Motor neuron (in vitro differentiated cells): ENCODE data around the gene HIBADH. TPM values are rescaled to one million over a fixed set of nuclear protein-coding genes. Genes with fewer than 3 reads are reported as not detected.
"Not testable (repeated sequence)": the region's sequence is repeated elsewhere in the genome, so short reads cannot be mapped to it uniquely, and the experiment has no call there.

ENCODE experiments used
- ATAC-seq, 8 experiments: fragments of 200-7000 bp; cut with Tn5 transposase; replicated peaks in 6 of 8; 2 replicates each; pipeline ENCODE4 v1.8.0; 2021; ENCODE audit warnings: mild to moderate bottlenecking in 8 of 8, moderate library complexity in 8 of 8
- H3K27ac ChIP-seq, 2 donors: fragments of 250-450 bp; sonication (Bioruptor Pico); 2 replicates each; pipeline ENCODE4 v1.9.0; 2021; ENCODE audit warnings: antibody characterized with exemption in 2 of 2, mild to moderate bottlenecking in 2 of 2, moderate library complexity in 1 of 2
- H3K4me1 ChIP-seq, 2 donors: fragments of 250-450 bp; sonication (Bioruptor Pico); replicated peaks in 1 of 2; 2 replicates each; pipeline ENCODE4 v1.6.1; 2021; ENCODE audit warnings: antibody characterized with exemption in 2 of 2, mild to moderate bottlenecking in 2 of 2, moderate library complexity in 1 of 2
- H3K4me3 ChIP-seq, 5 donors: fragments of 250-450 bp; sonication (Bioruptor Pico); 2 replicates each; pipeline ENCODE4 v1.9.0; 2021; ENCODE audit warnings: antibody characterized with exemption in 5 of 5, mild to moderate bottlenecking in 5 of 5, moderate library complexity in 4 of 5
- WGBS, 10 experiments: fragments of 450-650 bp; shearing (Covaris generic); methylation state at CpG; one replicate each; pipeline ENCODE4 v1.0.0; 2022; 5-methylcytosine and 5-hydroxymethylcytosine counted together
- in situ Hi-C, 9 experiments: fragments of 400-800 bp; cut with MboI; loops; one replicate each; pipeline ENCODE4 v1.15.0; 2021; ENCODE audit warnings: low sequenced_read_pairs in 9 of 9, low pct_unique_long_range_greater_than_20kb in 2 of 9; ENCODE audit not compliant: unreplicated experiment in 9 of 9
- total RNA-seq, 8 experiments: library from RNA; unstranded; fragments of 300-600 nt; gene quantifications; 2 replicates each; pipeline versions ENCODE4 v1.2.3 to v1.2.4, GENCODE V29; 2022

The HIBADH gene
- total RNA-seq, 8 experiments from 2014 or later, result 12.0 to 76.3 (median 26.0) TPM

- Histone ChIP-seq H3K4me1 (peaks cover 5 to 8% of the 10 kb centered on the region in 2 donors), H3K4me3 (no peak overlapping the region), H3K27ac (no peak overlapping the region)
- WGBS, 10 experiments, result 50 to 92% (median 79%) methylated on average over 2 to 3 of the region's 3 CpGs
- in situ Hi-C loops, result loop anchor here in 6 of 9 experiments (10.0 to 25.0 kb wide), 3 partner anchors 342 to 375 kb away; partner anchors contain the start of genes EVX1 (in 3 of the 6) and HOXA13 (in 3 of the 6)
- no peak for ATAC-seq
These were observed 83.1 kb downstream of the HIBADH start for GRCh38 chr7:27579565-27579964.

- H3K27ac ChIP-seq, ATAC-seq, H3K4me3 ChIP-seq, H3K4me1 ChIP-seq: not testable (repeated sequence)
- 88 to 100% (median 95%) methylated on average over 1 to 7 of the region's 7 CpGs; no CpG with 5 or more reads in 1 of the 10 experiments for WGBS, 10 experiments
- in situ Hi-C loops, result loop anchor here in 6 of 9 experiments (10.0 to 25.0 kb wide), 3 partner anchors 341 to 373 kb away; partner anchors contain the start of genes EVX1 (in 3 of the 6) and HOXA13 (in 3 of the 6)
These were observed 84.5 kb downstream of the HIBADH start for GRCh38 chr7:27578169-27578568.

DNA sequence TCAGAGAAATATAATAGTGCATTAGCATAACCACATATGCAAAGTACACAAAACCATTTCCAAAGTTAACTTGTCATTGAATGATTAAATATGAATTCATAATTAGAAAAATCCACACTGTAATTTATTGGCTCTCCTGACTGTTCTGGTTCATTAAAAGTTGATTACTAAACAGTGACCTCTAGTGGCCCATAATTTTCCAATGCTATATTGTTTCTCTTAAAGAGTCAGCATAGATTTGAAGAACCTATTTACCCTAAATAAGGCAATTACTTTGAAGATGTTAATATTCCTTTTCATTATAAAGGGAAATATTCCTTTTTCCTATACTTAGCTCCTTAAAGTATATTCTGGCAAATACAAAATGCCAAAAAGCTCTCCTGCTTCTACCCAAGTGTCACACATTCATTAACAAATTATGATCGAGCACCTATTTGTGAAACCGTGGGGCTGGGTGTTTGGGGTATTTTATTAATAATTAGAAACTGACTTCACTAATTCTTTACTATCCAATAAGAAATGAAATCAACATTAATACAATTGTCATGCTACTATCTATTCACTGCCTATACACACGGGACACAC, 86.2 kb downstream of the HIBADH start:
- in situ Hi-C loops, result loop anchor here in 6 of 9 experiments (10.0 to 25.0 kb wide), 3 partner anchors 339 to 372 kb away; partner anchors contain the start of genes EVX1 (in 3 of the 6) and HOXA13 (in 3 of the 6)
- WGBS, 10 experiments, result 78 to 100% (median 87%) methylated on average over 1 to 3 of the region's 3 CpGs
- Histone ChIP-seq H3K4me3 (no peak overlapping the region), H3K4me1 (peaks cover 5 to 8% of the 10 kb centered on the region in 2 donors), H3K27ac (no peak overlapping the region)
- peak in 3 of 8 experiments; percentile 65 to 78 (median 65) for ATAC-seq

GRCh38 chr7:27575613-27576012, 87.1 kb downstream of the HIBADH start:
- in situ Hi-C loops, result loop anchor here in 6 of 9 experiments (10.0 to 25.0 kb wide), 3 partner anchors 338 to 371 kb away; partner anchors contain the start of genes EVX1 (in 3 of the 6) and HOXA13 (in 3 of the 6)
- Histone ChIP-seq H3K27ac (no peak overlapping the region), H3K4me1 (peaks cover 5 to 8% of the 10 kb centered on the region in 2 donors), H3K4me3 (no peak overlapping the region)
- ATAC-seq, result peak in 3 of 8 experiments; percentile 28 to 95 (median 83)
- 0 to 80% (median 69%) methylated on average over 1 to 3 of the region's 3 CpGs; no CpG with 5 or more reads in 2 of the 10 experiments for WGBS, 10 experiments

DNA sequence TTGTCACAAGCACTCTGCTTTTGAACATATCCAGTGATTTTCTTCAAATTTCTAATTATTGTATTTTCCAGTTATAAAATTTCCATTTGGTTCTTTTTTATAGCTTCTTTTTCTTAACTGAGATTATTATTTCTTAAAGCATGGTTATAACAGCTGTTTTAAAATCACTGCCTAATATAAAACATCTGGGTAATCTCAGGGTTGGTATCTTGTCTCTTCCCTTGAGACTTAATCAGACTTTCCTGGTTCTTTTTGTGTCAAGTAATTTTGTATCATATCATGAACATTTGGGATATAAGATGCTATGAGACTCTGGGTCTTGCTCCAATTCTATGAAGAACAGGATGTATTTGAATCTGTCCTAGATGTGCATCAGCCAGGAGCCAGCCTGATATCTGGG, 93.6 kb downstream of the HIBADH start:
- no peak overlapping the region for H3K27ac ChIP-seq
- in situ Hi-C loops, result no loop called here
- no peak overlapping the region for H3K4me3 ChIP-seq
- H3K4me1 ChIP-seq, result no peaks in the 10 kb centered on the region
- no peak for ATAC-seq

- Histone ChIP-seq H3K4me1 (no peaks in the 10 kb centered on the region), H3K4me3 (no peak overlapping the region), H3K27ac (no peak overlapping the region)
- no peak for ATAC-seq
- 80 to 100% (median 95%) methylated on average over 1 to 4 of the region's 4 CpGs; no CpG with 5 or more reads in 1 of the 10 experiments for WGBS, 10 experiments
- in situ Hi-C loops, result no loop called here
These were observed 95.4 kb downstream of the HIBADH start for GRCh38 chr7:27567266-27567665.

DNA sequence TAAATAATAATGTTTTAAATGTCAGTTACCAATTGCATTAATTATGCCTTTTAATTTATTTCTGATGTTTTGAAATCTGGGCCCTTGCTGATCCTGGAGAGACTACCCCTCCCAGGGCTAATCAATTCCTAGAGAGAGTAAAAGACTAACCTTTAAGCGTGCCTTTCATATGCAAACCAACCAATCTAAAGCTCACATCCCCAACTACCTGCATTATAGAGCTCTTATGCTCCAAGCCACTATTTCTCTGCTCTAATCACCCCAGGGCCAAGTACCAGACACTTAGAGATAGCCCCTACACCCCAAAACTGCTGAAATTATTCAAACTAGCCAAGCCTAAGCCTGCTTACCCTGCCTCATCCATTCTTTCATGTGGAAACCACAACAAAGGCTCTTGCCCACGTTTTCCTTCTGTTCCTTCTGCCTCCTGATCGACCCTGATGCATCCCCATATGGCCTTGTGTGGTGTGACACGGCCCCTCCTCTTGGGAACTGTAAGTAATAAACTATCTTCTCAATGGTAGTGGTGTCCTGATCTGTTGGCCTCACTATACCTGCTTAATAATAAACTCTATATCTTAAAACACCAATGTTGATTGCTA, 97.7 kb downstream of the HIBADH start:
- no peaks in the 10 kb centered on the region for H3K4me1 ChIP-seq
- 48 to 100% (median 69%) methylated on average over 1 to 4 of the region's 4 CpGs; no CpG with 5 or more reads in 1 of the 10 experiments for WGBS, 10 experiments
- no peak overlapping the region for H3K4me3 ChIP-seq
- no peak overlapping the region for H3K27ac ChIP-seq
- no peak for ATAC-seq
- in situ Hi-C loops, result no loop called here

DNA sequence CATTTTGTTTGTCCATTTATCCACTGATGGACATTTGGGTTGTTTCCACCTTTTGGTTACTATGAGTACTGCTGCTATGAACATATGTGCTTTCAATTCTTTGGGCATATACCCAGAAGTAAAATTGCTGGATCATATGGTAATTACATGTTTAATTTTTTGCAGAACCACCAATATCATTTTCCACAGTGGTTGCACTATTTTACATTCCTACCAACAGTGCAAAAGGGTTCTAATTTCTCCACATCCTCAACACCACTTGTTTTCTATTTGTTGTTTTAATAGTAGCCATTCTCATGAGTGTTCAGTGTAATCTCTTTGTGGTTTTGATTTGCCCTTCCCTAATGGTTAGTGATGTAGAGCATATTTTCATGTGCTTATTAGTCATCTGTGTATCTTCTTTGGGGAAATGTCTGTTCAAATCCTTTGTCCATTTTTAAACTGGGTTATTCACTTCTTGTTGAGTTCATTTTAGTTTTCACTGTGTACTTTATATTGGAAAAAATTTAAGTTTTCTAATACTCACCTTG, 101.9 kb downstream of the HIBADH start:
- in situ Hi-C loops, result no loop called here
- peak in 2 of 8 experiments; percentile 23 to 44 for ATAC-seq
- Histone ChIP-seq H3K4me1 (no peaks in the 10 kb centered on the region), H3K4me3 (no peak overlapping the region), H3K27ac (no peak overlapping the region)

- 70 to 100% (median 94%) methylated on average over 1 to 2 of the region's 2 CpGs for WGBS, 10 experiments
- no peak overlapping the region for H3K4me3 ChIP-seq
- no peak overlapping the region for H3K27ac ChIP-seq
- ATAC-seq, result no peak
- in situ Hi-C loops, result no loop called here
- H3K4me1 ChIP-seq, result peaks cover 12 to 17% of the 10 kb centered on the region in 2 donors
These were observed 107.0 kb downstream of the HIBADH start for GRCh38 chr7:27555670-27556069.

GRCh38 chr7:27554826-27555225, 107.9 kb downstream of the HIBADH start:
- no peak for ATAC-seq
- H3K27ac ChIP-seq, result no peak overlapping the region
- no peak overlapping the region for H3K4me3 ChIP-seq
- in situ Hi-C loops, result no loop called here
- peaks cover 12 to 17% of the 10 kb centered on the region in 2 donors for H3K4me1 ChIP-seq
- WGBS, 10 experiments, result 88 to 100% (median 100%) methylated on average over 1 of the region's 1 CpG; no CpG with 5 or more reads in 3 of the 10 experiments

- WGBS, 10 experiments, result 55 to 100% (median 69%) methylated on average over 2 to 5 of the region's 5 CpGs; no CpG with 5 or more reads in 2 of the 10 experiments
- peak in 5 of 8 experiments; percentile 20 to 76 (median 55) for ATAC-seq
- H3K4me1 ChIP-seq, result peaks cover 12 to 17% of the 10 kb centered on the region in 2 donors
- no peak overlapping the region for H3K27ac ChIP-seq
- in situ Hi-C loops, result no loop called here
- H3K4me3 ChIP-seq, result no peak overlapping the region
These were observed 109.4 kb downstream of the HIBADH start for GRCh38 chr7:27553273-27553672.

GRCh38 chr7:27551803-27552400, 110.8 kb downstream of the HIBADH start:
- Histone ChIP-seq H3K27ac (no peak overlapping the region), H3K4me3 (no peak overlapping the region)

DNA sequence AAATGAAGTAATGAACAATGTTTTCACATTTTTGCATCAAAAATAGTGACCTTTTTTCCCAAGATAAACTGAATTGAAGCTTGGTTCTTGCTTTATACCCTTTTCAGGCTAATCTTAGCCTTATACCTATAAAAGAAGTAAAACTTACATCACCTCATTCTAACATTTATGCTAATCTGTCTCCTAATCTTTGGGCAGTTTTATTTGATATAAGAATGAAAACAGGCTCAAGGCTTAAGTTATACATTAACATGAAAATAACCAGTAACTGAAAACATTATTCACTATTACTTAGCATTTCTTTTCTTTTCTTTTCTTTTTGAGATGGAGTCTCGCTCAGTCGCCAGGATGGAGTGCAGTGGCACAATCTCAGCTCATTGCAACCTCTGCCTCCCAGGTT, 113.1 kb downstream of the HIBADH start:
- Histone ChIP-seq H3K4me1 (peaks cover 12 to 17% of the 10 kb centered on the region in 2 donors), H3K4me3 (no peak overlapping the region), H3K27ac (no peak overlapping the region)
- WGBS, 10 experiments, result 75 to 100% (median 100%) methylated on average over 1 to 2 of the region's 2 CpGs; no CpG with 5 or more reads in 5 of the 10 experiments
- no peak for ATAC-seq
- in situ Hi-C loops, result no loop called here

More at GRCh38 chr7:27551803-27552400, 110.8 kb downstream of the HIBADH start:
- in situ Hi-C loops, result no loop called here
- ATAC-seq, result peak in 4 of 8 experiments; percentile 13 to 55 (median 34)
- WGBS, 10 experiments, result 25 to 100% (median 52%) methylated on average over 2 to 8 of the region's 8 CpGs; no CpG with 5 or more reads in 3 of the 10 experiments
- H3K4me1 ChIP-seq, result peaks cover 12 to 17% of the 10 kb centered on the region in 2 donors
